Tibial nerve (tissue), 4 donors: Measurements from ENCODE around the gene ACLY. TPM values are rescaled to one million over a fixed set of nuclear protein-coding genes. Genes with fewer than 3 reads are reported as not detected.

Experiments used
- DNase-seq, 2 donors: peaks; one replicate each; pipeline ENCODE4 v3.0.0-alpha.2; 2019; ENCODE audit warnings: low spot score in 2 of 2
- H3K27ac ChIP-seq, 4 donors: fragments of 200-600 bp; sonication (generic) in 3 of 4; one replicate each; pipeline ENCODE4 v1.5.1; 2017 to 2019; ENCODE audit warnings: mild to moderate bottlenecking in 1 of 4
- H3K27me3 ChIP-seq, 2 donors: fragments of 200-600 bp; sonication (generic) in 1 of 2; one replicate each; pipeline versions ENCODE4 v1.5.1 to v1.6.0; 2017 to 2019
- H3K36me3 ChIP-seq, 3 donors: fragments of 200-600 bp; sonication (generic); one replicate each; pipeline ENCODE4 v1.5.1; 2018 to 2019
- H3K4me1 ChIP-seq, 4 donors: fragments of 200-600 bp; sonication (generic) in 3 of 4; one replicate each; pipeline ENCODE4 v1.5.1; 2017 to 2019
- H3K4me3 ChIP-seq, 4 donors: fragments of 200-600 bp; sonication (generic) in 3 of 4; one replicate each; pipeline ENCODE4 v1.5.1; 2017 to 2019; ENCODE audit warnings: mild to moderate bottlenecking in 1 of 4, moderate library complexity in 1 of 4
- H3K9me3 ChIP-seq, 4 donors: fragments of 200-600 bp; sonication (generic) in 3 of 4; one replicate each; pipeline ENCODE4 v1.5.1; 2017 to 2019
- CTCF ChIP-seq, 5 experiments: fragments of 200-600 bp in 3 of 5; fragments of 450-650 bp in 2 of 5; sonication (generic) in 3 of 5; IDR thresholded peaks; one replicate each; pipeline ENCODE4 v1.5.1; 2016 to 2019; ENCODE audit warnings: antibody characterized with exemption in 5 of 5, mild to moderate bottlenecking in 3 of 5, moderate library complexity in 2 of 5
- EP300 ChIP-seq, 2 donors: sonication (generic); formaldehyde crosslinking; IDR thresholded peaks; one replicate each; pipeline ENCODE4 v1.6.1; 2017; ENCODE audit warnings: antibody characterized with exemption in 2 of 2, mild to moderate bottlenecking in 1 of 2
- POLR2A ChIP-seq, 2 donors: fragments of 450-650 bp; IDR thresholded peaks; one replicate each; pipeline ENCODE4 v1.6.1; 2017; ENCODE audit warnings: antibody characterized with exemption in 2 of 2, mild to moderate bottlenecking in 2 of 2, moderate library complexity in 2 of 2
- WGBS, 2 donors: methylation state at CpG; one replicate each; pipeline ENCODE4 v1.1.5; 2018; 5-methylcytosine and 5-hydroxymethylcytosine counted together
- total RNA-seq, 4 donors: library from RNA; depleted of rRNA; stranded (reverse); fragments of >200 nt; gene quantifications; one replicate each; pipeline ENCODE4 v1.1.0, GENCODE V29; 2016

The ACLY gene
- total RNA-seq, 4 donors from 2014 or later = 62.8 to 102 (median 72.6) TPM

DNA sequence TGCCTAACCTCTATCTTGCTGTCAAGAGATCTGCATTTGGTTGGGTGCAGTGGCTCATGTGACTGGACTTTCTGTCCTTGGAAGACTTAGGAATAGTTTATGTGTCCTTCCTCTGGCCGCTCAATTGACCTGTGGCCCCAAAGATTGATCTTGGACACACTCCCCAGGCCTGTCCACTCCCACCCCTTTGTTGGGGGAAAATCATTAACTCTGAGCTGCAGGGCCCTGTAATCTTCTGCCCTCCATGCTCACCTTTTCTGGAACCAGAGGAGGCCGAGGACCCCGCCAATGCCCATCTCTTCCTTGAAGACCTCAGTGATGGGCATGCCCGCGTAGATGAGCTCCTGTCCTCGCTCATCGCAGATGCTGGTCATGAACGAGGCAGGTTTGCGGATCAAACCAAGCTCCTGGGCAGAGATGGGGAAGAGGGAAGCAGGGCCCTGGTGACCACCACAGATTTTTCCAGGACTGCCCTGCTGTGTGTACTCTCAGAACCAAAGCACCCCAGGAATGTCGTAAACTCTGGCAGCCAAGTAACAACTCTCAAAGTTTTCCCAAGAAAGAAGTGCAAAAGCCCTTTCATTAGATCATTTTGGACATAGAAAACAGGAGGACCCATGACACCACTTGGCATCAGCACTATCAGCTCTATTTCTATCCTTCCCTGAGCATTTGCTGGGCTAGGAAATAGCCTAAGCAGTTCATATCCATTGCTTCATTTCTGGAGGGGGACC lies 45.0 kb downstream of the ACLY start:
- Histone ChIP-seq H3K27ac (no peak overlapping the region), H3K27me3 (no peaks in the 10 kb centered on the region), H3K9me3 (no peaks in the 10 kb centered on the region), H3K4me1 (no peaks in the 10 kb centered on the region), H3K4me3 (no peak overlapping the region), H3K36me3 (peaks cover 0 to 92% (median 41%) of the 10 kb centered on the region in 3 donors)
- WGBS, 2 donors = 92 to 95% methylated on average over 10 of the region's 10 CpGs
- no peak for DNase-seq
- TF ChIP-seq CTCF (IDR thresholded peaks at IDR 0.05) = no peak
- no peak for TF ChIP-seq POLR2A (IDR thresholded peaks at IDR 0.05)
- no peak for TF ChIP-seq EP300 (IDR thresholded peaks at IDR 0.05)

DNA sequence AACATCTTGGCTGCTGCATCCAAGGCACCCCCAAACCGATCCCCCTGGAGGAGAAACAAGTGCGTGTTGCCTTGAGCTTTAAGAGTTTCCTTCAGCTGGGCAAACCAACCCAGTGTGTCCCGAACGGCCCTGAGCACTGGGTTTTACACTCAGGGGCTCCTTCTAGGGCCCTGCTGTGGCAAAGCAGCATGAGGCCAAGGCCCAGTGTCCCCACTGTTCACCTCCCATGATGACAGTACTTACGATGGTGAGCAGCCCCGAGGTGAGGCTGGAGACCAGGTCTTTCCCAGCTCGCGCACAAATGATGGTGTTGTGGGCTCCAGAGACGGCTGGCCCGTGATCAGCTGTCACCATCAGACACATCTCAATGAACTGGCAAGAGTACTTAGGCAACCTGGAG lies 47.0 kb downstream of the ACLY start:
- Histone ChIP-seq H3K4me3 (no peak overlapping the region), H3K4me1 (no peaks in the 10 kb centered on the region), H3K27me3 (no peaks in the 10 kb centered on the region), H3K9me3 (no peaks in the 10 kb centered on the region), H3K27ac (no peak overlapping the region), H3K36me3 (peaks cover 0 to 90% (median 29%) of the 10 kb centered on the region in 3 donors)
- no peak for DNase-seq
- TF ChIP-seq POLR2A (IDR thresholded peaks at IDR 0.05) (no peak), CTCF (IDR thresholded peaks at IDR 0.05) (no peak), EP300 (IDR thresholded peaks at IDR 0.05) (no peak)
- 94 to 96% methylated on average over 10 of the region's 10 CpGs for WGBS, 2 donors

DNA sequence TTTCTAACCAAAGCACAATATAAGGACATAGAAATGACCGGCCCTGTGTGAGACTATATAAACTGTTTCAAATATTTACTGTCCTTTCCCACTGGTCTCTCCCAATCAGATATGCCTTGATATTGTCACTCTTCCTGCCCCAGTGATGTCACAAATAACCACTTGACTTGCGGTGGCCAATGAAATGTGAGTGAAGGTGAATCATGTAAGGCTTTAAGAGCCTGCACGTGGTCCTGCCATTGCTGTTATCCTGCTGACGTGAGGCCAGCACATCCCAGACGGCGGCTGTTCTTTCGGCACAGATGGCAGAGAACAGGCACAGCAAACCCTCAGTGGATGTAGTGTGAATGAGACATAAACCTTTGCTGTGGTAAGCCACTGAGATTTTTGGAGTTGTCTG lies 48.1 kb downstream of the ACLY start:
- Histone ChIP-seq H3K27ac (no peak overlapping the region), H3K4me1 (no peaks in the 10 kb centered on the region), H3K27me3 (no peaks in the 10 kb centered on the region), H3K36me3 (peaks cover 0 to 85% (median 29%) of the 10 kb centered on the region in 3 donors), H3K9me3 (no peaks in the 10 kb centered on the region), H3K4me3 (no peak overlapping the region)
- no peak for TF ChIP-seq POLR2A (IDR thresholded peaks at IDR 0.05)
- WGBS, 2 donors = 78 to 85% methylated on average over 7 of the region's 7 CpGs
- no peak for DNase-seq

- Histone ChIP-seq H3K4me1 (peaks cover 0 to 2% (median 0%) of the 10 kb centered on the region in 4 donors), H3K4me3 (no peak overlapping the region), H3K27me3 (no peaks in the 10 kb centered on the region), H3K9me3 (no peaks in the 10 kb centered on the region), H3K27ac (no peak overlapping the region), H3K36me3 (peaks cover 0 to 84% (median 29%) of the 10 kb centered on the region in 3 donors)
- DNase-seq = no peak
- WGBS, 2 donors = 96 to 97% methylated on average over 2 of the region's 2 CpGs
- TF ChIP-seq EP300 (IDR thresholded peaks at IDR 0.05) (no peak), CTCF (IDR thresholded peaks at IDR 0.05) (no peak), POLR2A (IDR thresholded peaks at IDR 0.05) (no peak)
Measured at GRCh38 chr17:41870097-41870496, 48.7 kb downstream of the ACLY start.

- DNase-seq = no peak
- Histone ChIP-seq H3K4me1 (peaks cover 0 to 3% (median 0%) of the 10 kb centered on the region in 4 donors), H3K4me3 (no peak overlapping the region), H3K9me3 (no peaks in the 10 kb centered on the region), H3K27ac (no peak overlapping the region), H3K27me3 (no peaks in the 10 kb centered on the region), H3K36me3 (peaks cover 0 to 78% (median 29%) of the 10 kb centered on the region in 3 donors)
- no peak for TF ChIP-seq CTCF (IDR thresholded peaks at IDR 0.05)
- TF ChIP-seq EP300 (IDR thresholded peaks at IDR 0.05) = no peak
- no peak for TF ChIP-seq POLR2A (IDR thresholded peaks at IDR 0.05)
- WGBS, 2 donors = 77 to 79% methylated on average over 9 of the region's 9 CpGs
Measured at GRCh38 chr17:41869426-41869825, 49.3 kb downstream of the ACLY start.
